Raji (cell line): ENCODE measurements around the gene P2RY8.

ENCODE experiments used
- POLR2A ChIP-seq: IDR thresholded peaks from 2 replicates; pipeline ENCODE4 v1.6.1; 2011; ENCODE audit warnings: low read depth, low read length, control low read depth; ENCODE audit not compliant: insufficient read depth

The P2RY8 gene

DNA sequence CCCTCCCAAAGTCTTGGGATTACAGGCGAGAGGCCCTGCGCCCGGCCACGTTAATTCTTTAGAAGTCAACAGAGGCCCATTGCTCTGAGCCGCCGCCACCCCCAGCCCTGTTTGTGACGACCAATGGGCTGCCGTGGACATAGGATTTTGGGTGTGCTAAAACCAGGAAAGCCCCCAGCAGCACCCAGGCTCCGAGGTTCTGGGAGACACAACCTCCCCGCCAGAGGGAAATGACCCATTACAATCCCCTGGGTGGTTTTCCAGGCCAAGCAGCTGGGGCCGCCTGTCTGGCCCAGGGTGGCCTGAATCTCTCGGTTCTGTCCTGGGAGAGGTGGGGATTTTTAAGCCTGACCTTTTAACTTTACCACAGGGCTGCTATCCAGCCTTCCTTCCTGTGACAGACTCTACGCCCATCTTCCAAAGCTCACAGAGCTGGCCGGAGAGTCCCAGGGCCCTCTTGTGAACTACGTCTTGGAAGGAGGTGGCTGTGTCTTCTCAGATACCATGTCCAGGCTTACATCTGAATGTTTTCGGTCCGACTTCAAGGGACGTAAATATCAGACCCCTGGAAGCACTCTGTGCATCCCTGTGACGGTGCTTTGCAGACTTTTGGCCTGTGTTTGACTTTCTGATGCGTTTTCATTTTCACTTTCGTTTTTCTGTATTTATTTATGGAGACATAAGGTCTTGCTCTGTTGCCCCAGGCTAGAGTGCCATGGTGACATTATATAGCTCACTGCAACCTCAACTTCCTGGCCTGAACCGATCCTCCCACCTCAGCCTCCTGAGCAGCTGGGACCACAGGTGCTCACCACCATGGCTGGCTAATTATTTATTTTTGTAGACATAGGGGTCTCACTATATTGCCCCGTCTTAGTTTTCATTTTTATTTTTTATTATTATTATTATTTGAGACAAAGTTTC is 36.0 kb downstream of the P2RY8 start:
- TF ChIP-seq POLR2A: peak; percentile 27; the same call in 1 of the 2 replicates

DNA sequence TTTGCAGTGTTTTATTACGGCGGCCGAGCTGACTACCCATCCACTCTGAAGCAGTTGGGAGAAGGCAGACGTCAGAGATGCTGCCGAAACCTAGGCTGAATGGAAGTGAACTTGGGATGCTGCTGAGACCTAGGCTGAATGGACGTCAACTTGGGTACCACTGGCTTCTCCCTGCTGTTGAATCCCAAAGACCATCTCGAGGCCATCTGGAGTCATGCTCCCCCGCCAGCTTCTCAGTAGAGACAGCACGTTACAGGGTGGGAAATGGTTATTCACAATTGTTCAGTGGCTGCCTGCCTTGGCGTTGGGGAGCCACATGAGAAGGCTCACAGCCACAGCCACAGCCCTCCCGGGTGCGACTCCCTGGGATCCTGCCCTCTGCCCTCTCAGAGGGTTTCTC is 40.9 kb downstream of the P2RY8 start:
- TF ChIP-seq POLR2A: no peak

GRCh38 chrX:1493877-1494510 is 43.0 kb downstream of the P2RY8 start:
- no peak for TF ChIP-seq POLR2A

- no peak for TF ChIP-seq POLR2A
Measured at GRCh38 chrX:1493412-1493811, 43.6 kb downstream of the P2RY8 start.

DNA sequence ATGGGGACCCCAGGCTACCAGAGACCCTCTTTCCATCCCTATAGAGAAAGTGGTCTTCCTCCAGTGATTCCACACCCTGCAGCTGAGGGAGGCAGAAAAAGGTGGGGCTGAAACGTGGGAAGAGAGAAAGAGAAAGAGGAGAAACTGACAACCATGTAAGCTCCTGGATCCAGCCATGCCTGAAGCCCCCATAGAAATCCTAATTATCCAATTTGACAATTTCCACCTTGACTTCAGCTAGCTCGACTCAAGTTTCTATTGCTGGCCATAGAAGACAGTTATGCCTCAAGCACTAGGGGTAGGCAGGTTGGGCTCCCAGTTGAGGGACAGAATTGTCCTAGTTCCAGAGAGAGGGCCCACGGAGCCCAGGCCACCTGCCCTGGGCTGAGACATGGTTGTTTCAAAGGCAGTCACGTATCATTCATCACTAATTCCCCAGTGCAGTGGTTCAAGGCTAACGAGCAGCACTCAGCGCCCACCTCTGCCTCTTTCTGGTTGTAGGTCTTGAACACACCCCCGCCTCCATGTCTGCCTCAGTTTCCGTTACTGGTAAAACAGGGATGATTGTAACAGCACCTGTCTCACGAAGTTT is 44.5 kb downstream of the P2RY8 start:
- no peak for TF ChIP-seq POLR2A

DNA sequence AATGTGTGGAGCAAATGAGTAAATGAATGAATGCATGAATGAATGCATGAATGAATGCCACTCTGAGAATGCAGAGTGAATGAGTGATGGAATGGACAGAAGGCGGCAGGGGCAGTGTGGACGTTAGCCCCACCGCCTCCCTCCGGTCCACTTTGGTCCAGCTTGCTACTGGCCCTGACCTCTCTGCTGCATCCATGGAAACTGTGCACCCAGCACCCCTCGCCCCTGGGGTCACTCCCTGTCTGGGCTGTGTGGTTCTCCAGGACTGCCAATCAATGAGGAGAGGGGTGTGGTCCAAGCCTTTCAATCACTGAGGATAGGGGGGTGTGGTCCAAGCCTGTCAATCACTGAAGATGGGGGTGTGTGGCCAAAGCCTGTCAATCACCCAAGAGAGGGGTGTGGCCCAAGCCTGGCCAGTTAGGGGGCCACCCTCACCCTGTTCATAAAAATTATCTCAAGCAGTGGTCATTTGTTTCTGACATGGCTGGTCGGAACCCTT is 45.1 kb downstream of the P2RY8 start:
- no peak for TF ChIP-seq POLR2A

- TF ChIP-seq POLR2A: no peak
Measured at GRCh38 chrX:1488745-1489144, 48.2 kb downstream of the P2RY8 start.

DNA sequence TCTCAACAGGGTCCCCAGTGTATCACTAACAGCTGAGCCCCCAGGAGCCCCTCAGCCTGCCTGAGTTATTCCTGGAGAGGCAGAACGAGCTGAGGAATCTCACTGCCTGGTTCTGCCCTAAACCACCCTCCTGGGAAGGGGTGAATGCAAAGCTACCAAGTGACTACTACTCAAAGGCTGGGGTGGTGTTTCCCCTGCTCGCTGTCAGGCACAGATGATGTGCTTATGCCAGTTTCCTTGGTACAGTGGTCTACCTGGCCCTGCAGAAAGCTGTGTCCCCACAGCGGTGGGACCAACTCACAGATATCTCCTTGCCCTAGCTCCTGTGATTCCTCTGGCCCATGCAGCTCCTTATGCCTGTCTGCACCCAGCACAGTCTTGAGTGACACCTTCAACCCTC is 48.8 kb downstream of the P2RY8 start:
- no peak for TF ChIP-seq POLR2A

- no peak for TF ChIP-seq POLR2A
Measured at GRCh38 chrX:1487401-1487800, 49.6 kb downstream of the P2RY8 start.

DNA sequence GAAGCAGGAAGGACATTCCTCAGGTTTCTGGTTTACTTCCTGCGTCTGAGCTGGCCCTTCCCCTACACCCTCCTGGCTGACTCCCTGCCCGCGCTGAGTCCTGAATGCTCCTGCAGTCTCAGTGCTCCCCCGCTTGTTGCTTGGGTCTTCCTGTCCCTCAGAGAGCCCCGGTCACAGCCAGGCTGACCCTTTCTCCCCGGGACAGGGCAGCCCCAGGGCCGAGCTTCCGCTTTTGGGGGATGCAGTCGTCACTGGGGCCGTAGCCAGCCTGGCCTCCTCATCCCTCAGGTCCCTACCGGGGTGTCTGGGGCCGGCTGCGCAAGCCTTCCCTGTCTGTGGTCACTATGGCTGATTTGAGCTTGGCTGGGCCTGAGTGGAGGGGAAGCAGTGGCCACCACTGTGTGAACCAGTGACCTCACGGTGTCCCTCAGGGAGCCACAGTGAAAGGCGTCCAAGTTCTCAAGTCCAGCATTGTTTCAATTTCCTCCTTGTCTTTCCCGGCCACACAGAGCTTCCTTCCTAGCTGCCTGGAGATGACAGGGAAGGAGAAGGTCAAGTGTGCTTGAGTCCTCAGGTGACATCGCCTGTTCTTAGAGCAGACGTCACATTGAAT is 50.1 kb downstream of the P2RY8 start:
- no peak for TF ChIP-seq POLR2A

GRCh38 chrX:1486177-1486576 is 50.8 kb downstream of the P2RY8 start:
- TF ChIP-seq POLR2A: no peak

GRCh38 chrX:1485033-1485432 is 52.0 kb downstream of the P2RY8 start:
- TF ChIP-seq POLR2A: no peak

DNA sequence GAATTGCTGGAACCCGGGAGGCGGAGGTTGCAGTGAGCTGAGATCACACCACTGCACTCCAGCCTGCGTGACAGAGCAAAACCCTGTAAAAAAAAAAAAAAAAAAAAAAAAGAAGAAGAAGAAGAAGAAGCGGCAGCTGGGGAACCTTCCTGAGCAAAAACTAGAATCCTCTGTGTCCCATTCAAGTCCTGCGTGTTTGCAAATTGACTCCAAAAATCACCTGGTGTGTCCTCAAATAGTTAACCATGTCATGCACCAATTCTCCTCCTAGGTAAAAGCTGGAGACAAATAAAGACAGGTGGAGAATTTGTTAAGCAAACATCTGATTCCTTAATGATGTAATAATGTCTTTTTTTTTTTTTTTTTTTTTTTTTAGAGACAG is 52.4 kb downstream of the P2RY8 start:
- TF ChIP-seq POLR2A: no peak

- TF ChIP-seq POLR2A: no peak
Measured at GRCh38 chrX:1483843-1484637, 52.9 kb downstream of the P2RY8 start.
